Rectal smooth muscle tissue (tissue), 1 donor: ENCODE measurements around the gene FANCC.
A peak's percentile ranks its signal among the peaks of the same experiment; 100 is the strongest.
"Not testable (repeated sequence)": the region's sequence is repeated elsewhere in the genome, so short reads cannot be mapped to it uniquely, and the experiment has no call there.

Experiments used
- H3K27ac ChIP-seq: one replicate; pipeline ENCODE4 v1.7.0; 2013; ENCODE audit warnings: low read depth, low read length, inconsistent platforms
- H3K27me3 ChIP-seq: one replicate; pipeline ENCODE4 v1.7.0; 2013; ENCODE audit warnings: low read length; ENCODE audit not compliant: control insufficient read depth, insufficient read depth
- H3K36me3 ChIP-seq: one replicate; pipeline ENCODE4 v1.7.0; 2013; ENCODE audit warnings: low read length; ENCODE audit not compliant: control insufficient read depth, insufficient read depth
- H3K4me1 ChIP-seq: one replicate; pipeline ENCODE4 v1.7.0; 2013; ENCODE audit warnings: low read length; ENCODE audit not compliant: control insufficient read depth, insufficient read depth
- H3K4me3 ChIP-seq: one replicate; pipeline ENCODE4 v1.7.0; 2013; ENCODE audit warnings: low read length
- H3K9ac ChIP-seq: one replicate; pipeline ENCODE4 v1.7.0; 2013; ENCODE audit warnings: low read length

The FANCC gene

DNA sequence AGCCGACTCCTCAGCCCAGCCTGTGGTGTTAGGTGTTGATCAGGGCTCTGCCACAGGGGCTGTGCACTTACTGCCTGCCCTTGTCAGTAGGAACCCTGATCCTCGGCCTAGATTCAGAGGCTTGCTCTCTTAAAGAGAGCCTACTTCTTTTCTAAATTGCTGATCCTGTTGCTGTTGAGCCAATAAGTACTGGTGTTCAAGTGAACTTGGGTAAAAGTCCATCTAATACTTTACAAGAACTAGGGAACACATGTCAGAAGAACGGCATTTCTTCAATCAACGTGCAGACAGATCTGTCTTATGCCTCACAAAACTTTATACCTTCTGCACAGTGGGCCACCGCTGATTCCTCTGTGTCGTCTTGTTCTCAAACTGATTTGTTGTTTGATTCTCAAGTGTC, 24.2 kb downstream of the FANCC start:
- H3K4me1 ChIP-seq, H3K36me3 ChIP-seq, H3K27me3 ChIP-seq, H3K27ac ChIP-seq, H3K4me3 ChIP-seq, H3K9ac ChIP-seq: not testable (repeated sequence)

DNA sequence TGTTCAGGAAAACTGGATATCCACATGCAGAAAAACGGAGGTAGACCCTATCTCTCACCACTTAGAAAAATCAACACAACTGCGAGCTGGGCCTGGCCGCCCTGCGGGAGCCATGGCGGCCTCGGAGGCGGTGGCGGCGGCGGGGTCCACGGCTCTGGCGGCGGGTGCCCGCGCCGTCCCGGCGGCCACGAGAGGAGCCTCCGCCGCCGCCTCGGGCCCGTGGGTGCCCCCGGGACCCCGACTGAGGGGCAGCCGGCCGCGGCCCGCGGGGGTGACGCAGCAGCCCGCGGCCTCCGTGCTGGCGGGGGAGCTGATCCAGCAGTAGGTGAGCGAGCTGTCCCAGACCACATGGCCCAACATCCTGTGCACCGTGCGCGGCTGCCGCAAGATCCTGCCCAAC, 25.3 kb downstream of the FANCC start:
- Histone ChIP-seq H3K4me1 (no peaks in the 10 kb centered on the region), H3K27me3 (no peaks in the 10 kb centered on the region), H3K9ac (no peak overlapping the region), H3K36me3 (no peaks in the 10 kb centered on the region), H3K27ac (no peak overlapping the region), H3K4me3 (no peak overlapping the region)

DNA sequence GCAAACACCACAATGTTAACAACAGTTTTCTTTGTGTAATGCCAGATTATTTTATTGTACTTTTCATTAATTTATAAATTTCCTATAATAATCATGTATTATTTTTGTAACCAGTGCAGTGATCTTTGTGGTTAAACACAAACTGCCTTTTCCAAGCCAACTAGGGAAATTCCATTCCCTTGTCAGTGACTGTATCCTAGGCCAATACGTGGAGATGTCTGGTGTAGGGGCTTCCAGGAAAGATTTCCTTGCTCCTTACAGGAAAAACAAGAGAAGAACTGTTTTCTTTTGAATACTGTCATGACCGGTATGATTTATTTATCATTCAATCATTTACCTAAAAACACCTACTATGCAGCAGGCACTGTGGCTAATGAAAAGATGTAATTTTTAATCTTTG, 31.4 kb downstream of the FANCC start:
- Histone ChIP-seq H3K27ac (no peak overlapping the region), H3K4me1 (no peaks in the 10 kb centered on the region), H3K4me3 (no peak overlapping the region), H3K9ac (no peak overlapping the region), H3K27me3 (no peaks in the 10 kb centered on the region), H3K36me3 (no peaks in the 10 kb centered on the region)

DNA sequence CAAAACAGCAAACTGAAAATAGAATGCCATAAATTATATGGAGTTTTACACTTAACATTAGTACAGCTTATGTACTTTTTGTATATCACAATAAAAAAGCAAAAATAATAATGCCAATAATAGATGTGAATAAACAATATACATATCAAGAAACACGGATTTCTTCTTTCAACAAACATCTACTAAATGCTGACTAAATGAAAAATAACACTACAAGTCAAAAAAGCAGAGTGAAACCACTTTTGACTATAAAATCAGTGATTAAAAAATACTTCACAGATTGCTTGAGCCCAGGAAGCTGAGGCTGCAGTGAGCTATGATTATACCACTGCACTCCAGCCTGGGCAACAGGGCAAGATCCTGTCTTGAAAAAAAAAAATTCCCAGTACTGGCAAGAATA, 32.2 kb downstream of the FANCC start:
- Histone ChIP-seq H3K27ac (no peak overlapping the region), H3K27me3 (no peaks in the 10 kb centered on the region), H3K9ac (no peak overlapping the region), H3K4me1 (no peaks in the 10 kb centered on the region), H3K4me3 (no peak overlapping the region), H3K36me3 (no peaks in the 10 kb centered on the region)

DNA sequence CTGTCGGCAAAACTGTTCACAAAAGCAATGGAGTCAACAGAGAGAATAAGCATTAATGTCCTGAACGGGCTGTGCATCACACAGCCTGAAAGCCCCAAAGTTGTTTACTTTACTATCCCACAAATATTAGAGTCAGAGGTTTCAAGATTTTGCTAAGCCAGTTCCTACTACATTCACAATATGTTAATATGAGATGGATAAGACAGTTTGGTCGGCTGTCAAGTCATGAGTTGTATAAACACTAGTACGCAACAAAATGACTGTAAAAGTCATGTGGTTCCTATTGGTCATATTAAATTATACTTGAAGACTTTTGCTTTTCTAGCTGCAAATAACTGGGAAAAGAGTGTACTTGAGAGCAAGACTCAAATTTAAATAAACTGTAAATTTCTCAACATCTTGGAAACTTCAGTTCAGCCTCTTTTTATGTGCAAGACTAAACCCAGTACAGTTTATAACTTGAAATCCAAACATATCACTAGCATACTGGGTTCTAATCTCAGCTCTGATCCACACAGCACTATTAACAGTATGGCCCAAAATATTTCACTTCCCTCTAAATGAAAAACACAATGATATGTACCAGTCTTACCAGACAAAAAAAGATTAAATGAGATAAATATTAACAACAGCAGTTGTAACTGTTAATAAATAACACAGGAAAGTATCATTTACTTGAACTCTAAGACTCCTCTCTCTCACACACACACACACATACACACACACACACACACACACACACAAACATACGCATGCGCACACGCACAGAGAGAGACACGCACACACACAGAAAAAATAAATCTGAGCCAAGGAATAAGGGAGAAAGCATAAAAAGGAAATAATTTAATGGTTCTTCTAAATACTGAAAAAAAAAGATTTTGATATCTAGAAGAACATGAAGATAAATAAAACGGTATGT, 33.1 kb downstream of the FANCC start:
- H3K36me3 ChIP-seq = no peaks in the 10 kb centered on the region
- H3K27ac ChIP-seq = peak overlapping the region; percentile 23
- H3K4me3 ChIP-seq = no peak overlapping the region
- no peaks in the 10 kb centered on the region for H3K27me3 ChIP-seq
- H3K4me1 ChIP-seq = no peaks in the 10 kb centered on the region
- H3K9ac ChIP-seq = no peak overlapping the region

DNA sequence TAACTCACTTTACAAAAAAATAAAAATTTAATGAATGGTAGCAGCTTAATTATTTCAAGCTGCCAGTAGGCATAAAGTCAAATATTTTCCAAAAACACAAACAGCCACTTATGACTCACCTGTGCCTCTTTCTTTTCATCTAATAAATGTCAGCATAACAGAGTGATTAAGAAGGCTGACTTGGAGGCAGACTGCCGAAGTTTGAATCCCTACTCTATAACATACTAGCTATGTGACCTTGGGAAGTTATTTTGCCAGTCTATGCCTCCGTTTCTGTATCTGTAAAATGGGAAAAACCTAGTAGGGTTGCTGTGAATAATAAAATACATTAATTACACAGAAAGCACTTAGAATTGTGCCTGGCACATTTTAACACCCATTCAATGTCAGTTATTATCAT, 33.8 kb downstream of the FANCC start:
- H3K4me1 ChIP-seq = no peaks in the 10 kb centered on the region
- no peak overlapping the region for H3K9ac ChIP-seq
- no peaks in the 10 kb centered on the region for H3K27me3 ChIP-seq
- no peak overlapping the region for H3K27ac ChIP-seq
- H3K4me3 ChIP-seq = no peak overlapping the region
- no peaks in the 10 kb centered on the region for H3K36me3 ChIP-seq

DNA sequence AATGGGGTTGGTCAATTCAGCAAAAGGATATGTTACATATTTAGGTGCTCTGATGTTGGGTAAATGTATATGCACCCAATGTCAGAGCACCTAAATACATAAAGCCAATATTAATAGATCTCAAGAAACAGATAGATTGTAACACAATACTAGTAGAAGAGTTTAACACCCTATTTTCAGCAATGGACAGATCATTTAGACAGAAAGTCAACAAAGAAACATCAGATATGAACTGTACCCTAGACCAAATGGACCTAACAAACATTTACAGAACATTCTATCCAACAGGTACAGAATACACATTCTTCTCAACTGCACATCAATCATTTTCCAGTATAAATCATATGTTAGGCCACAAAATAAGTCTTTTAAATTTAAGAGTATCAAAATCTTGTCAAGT, 35.2 kb downstream of the FANCC start:
- no peak overlapping the region for H3K27ac ChIP-seq
- H3K9ac ChIP-seq = no peak overlapping the region
- H3K4me1 ChIP-seq = no peaks in the 10 kb centered on the region
- H3K4me3 ChIP-seq = no peak overlapping the region
- no peaks in the 10 kb centered on the region for H3K36me3 ChIP-seq
- no peaks in the 10 kb centered on the region for H3K27me3 ChIP-seq

DNA sequence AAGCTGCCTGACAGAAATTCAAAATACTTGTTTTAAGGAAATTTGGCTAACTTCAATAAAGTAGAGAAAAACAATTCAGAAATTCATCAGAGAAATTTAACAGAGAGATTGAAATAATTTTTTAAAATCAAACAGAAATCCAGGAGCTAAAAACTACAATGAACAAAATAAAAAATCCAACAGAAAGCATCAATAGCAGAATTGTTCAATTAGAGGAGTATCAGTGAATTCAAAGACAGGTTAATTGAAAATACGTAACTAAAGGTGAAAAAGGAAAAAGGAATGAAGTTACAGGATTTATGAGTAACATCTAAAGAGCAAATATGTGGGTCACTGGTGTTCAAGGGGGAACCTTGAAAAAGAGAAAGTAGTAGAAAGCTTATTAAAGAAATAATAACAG, 36.8 kb downstream of the FANCC start:
- H3K27ac ChIP-seq = no peak overlapping the region
- no peaks in the 10 kb centered on the region for H3K36me3 ChIP-seq
- H3K27me3 ChIP-seq = no peaks in the 10 kb centered on the region
- no peaks in the 10 kb centered on the region for H3K4me1 ChIP-seq
- no peak overlapping the region for H3K9ac ChIP-seq
- no peak overlapping the region for H3K4me3 ChIP-seq

DNA sequence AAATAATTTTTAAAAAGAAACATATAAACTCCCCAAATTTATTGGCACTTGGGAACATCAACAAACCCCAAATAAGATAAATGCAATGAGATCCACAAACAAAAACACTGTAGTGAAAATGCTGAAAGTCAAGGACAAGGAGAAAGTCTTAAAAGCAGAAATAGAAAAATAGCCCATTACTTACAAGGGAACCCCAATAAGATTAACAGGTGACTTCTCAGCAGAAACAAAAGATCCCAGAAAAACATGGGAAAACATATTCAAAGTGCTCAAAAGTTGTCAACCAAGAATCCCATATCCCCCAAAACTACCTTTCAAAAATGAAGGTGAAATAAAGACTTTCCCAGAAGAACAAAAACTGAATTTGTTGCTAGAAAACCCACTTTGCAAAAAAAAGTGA, 40.0 kb downstream of the FANCC start:
- Histone ChIP-seq H3K27me3 (no peaks in the 10 kb centered on the region), H3K27ac (no peak overlapping the region), H3K4me1 (no peaks in the 10 kb centered on the region), H3K36me3 (no peaks in the 10 kb centered on the region), H3K4me3 (no peak overlapping the region), H3K9ac (no peak overlapping the region)

DNA sequence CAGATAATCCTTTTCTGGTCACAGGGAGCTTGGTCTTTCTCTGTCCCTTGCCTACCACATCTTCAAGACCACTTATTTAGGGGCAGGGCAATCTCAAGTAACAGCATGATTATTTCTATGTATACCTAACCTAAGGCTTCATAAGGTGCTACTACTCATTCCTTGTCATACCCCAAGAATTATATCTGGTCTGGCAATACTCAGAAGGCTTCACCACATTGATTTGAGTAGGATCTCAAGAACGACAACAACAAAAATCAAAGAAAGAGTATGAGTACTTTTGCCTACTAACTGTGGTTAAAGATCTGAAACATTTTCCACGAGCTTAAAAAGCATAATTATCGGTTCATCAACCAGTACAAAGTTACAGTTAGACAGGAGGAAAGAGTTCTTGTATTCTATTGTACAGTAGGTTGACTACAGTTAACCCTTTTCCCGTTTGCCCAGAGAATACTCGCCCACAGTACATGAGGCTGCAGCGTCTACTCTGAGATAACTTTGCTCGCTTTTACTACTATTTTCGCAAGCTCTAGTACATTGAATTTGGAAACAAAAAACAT, 41.0 kb downstream of the FANCC start:
- no peaks in the 10 kb centered on the region for H3K36me3 ChIP-seq
- H3K4me1 ChIP-seq = no peaks in the 10 kb centered on the region
- H3K4me3 ChIP-seq = no peak overlapping the region
- no peaks in the 10 kb centered on the region for H3K27me3 ChIP-seq
- H3K9ac ChIP-seq = no peak overlapping the region
- no peak overlapping the region for H3K27ac ChIP-seq

DNA sequence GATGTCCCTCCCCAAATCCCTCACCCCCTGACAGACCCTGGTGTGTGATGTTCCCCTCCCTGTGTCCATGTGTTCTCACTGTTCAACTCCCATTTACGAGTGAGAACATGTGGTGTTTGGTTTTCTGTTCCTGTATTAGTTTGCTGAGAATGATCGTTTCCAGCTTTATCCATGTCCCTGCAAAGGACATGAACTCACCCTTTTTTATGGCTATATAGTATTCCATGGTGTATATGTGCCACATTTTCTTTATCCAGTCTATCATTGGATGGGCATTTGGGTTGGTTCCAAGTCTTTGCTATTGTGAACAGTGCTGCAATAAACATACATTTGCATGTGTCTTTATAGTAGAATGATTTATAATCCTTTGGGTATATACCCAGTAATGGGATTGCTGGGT, 43.3 kb downstream of the FANCC start:
- H3K9ac ChIP-seq, H3K4me1 ChIP-seq, H3K36me3 ChIP-seq, H3K27ac ChIP-seq, H3K27me3 ChIP-seq, H3K4me3 ChIP-seq: not testable (repeated sequence)

DNA sequence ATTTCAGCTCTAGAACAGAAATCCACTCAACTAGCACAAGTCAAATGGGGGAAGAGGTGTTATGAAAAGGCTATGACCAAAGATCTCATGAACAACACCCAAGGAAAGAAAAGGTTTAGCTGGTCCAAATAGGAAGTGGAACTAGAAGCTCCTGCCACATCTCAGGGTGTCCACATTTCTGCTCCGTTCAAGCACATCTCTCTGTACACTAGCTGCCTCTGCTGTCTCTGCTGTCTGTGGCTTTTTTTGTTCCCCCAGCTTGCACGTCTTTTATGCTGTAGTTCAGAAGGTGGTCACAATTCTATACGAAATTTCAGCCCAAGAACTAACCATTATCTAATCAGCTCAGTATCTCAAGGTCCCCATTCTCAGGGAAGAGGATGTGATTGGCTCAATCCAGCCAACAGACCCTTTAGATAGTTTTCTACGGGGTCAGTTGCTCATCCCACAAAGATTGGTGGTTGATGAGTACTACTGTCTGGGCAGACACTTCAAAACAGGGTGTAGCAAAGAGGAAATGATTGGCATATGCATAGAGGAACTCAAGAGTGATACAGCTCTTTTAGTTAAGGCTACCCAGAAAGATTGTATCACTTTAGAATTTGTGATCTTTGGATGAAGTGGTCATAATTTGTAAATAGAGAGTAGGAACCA, 44.0 kb downstream of the FANCC start:
- Histone ChIP-seq H3K27ac (no peak overlapping the region), H3K9ac (no peak overlapping the region), H3K27me3 (no peaks in the 10 kb centered on the region), H3K4me1 (no peaks in the 10 kb centered on the region), H3K36me3 (no peaks in the 10 kb centered on the region), H3K4me3 (no peak overlapping the region)

DNA sequence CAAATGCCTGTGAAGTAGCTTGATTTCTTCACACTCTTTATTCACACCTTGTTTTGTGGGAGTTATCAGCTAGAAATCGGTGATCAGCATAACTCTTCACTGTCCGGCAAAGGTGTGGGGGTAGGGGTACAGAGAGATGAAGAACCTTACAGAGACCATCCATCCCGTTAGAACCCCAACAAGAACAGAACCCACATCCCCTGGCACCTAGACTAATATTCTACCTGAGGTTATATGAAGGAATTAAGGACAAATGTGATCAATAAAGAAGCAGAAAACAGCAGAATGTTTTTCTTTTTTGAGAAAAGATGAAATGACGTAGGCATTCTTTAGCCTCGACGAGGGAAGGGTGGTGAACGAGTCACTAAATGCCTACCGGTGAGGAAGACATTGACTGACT, 44.7 kb downstream of the FANCC start:
- Histone ChIP-seq H3K4me1 (no peaks in the 10 kb centered on the region), H3K9ac (no peak overlapping the region), H3K4me3 (no peak overlapping the region), H3K27me3 (no peaks in the 10 kb centered on the region), H3K27ac (no peak overlapping the region), H3K36me3 (no peaks in the 10 kb centered on the region)
